Smooth muscle cell (in vitro differentiated cells): Measurements from ENCODE around the gene ABCG1. TPM values are rescaled to one million over a fixed set of nuclear protein-coding genes. Genes with fewer than 3 reads are reported as not detected.

ENCODE experiments used
- DNase-seq: peaks from one replicate; lab custom pipeline; 2025; ENCODE audit not compliant: unreplicated experiment; lab: John Stamatoyannopoulos, UW
- H2AFZ ChIP-seq: fragments of 200-600 bp; sonication (generic); 2 replicates; pipeline ENCODE4 v1.6.0; 2016; ENCODE audit warnings: antibody characterized with exemption, low read depth, mild to moderate bottlenecking
- H3F3A ChIP-seq: fragments of 200-600 bp; sonication (generic); 2 replicates; pipeline ENCODE4 v1.6.0; 2017; ENCODE audit warnings: antibody characterized with exemption, low read depth
- H3K27ac ChIP-seq: fragments of 200-600 bp; sonication (generic); 2 replicates; pipeline ENCODE4 v1.5.1; 2016; ENCODE audit warnings: low read depth, mild to moderate bottlenecking
- H3K27me3 ChIP-seq: fragments of 200-600 bp; sonication (generic); 2 replicates; pipeline ENCODE4 v1.6.1; 2016; ENCODE audit warnings: low read depth, mild to moderate bottlenecking
- H3K36me3 ChIP-seq: fragments of 200-600 bp; sonication (generic); 2 replicates; pipeline ENCODE4 v1.5.1; 2016; ENCODE audit warnings: low read depth
- H3K4me1 ChIP-seq: fragments of 200-600 bp; sonication (generic); 2 replicates; pipeline ENCODE4 v1.5.1; 2016; ENCODE audit warnings: low read depth
- H3K4me2 ChIP-seq: fragments of 200-600 bp; sonication (generic); 2 replicates; pipeline ENCODE4 v1.6.0; 2016; ENCODE audit warnings: mild to moderate bottlenecking
- H3K4me3 ChIP-seq: fragments of 200-600 bp; sonication (generic); 2 replicates; pipeline ENCODE4 v1.5.1; 2016; ENCODE audit warnings: mild to moderate bottlenecking
- H3K79me2 ChIP-seq: fragments of 200-600 bp; sonication (generic); 2 replicates; pipeline ENCODE4 v1.6.0; 2016; ENCODE audit warnings: low read depth, mild to moderate bottlenecking
- H3K9ac ChIP-seq: fragments of 200-600 bp; sonication (generic); 2 replicates; pipeline ENCODE4 v1.6.0; 2016; ENCODE audit warnings: low read depth
- H3K9me3 ChIP-seq: fragments of 200-600 bp; sonication (generic); replicated peaks from 2 replicates; pipeline ENCODE4 v1.5.1; 2016; ENCODE audit warnings: low read depth
- H4K20me1 ChIP-seq: fragments of 200-600 bp; sonication (generic); 2 replicates; pipeline ENCODE4 v1.6.0; 2016; ENCODE audit warnings: low read depth
- WGBS: methylation state at CpG from one replicate; pipeline ENCODE4 v1.1.7; 2016; ENCODE audit warnings: low lambda C conversion rate; 5-methylcytosine and 5-hydroxymethylcytosine counted together
- polyA plus RNA-seq: library from polyadenylated mRNA; unstranded; fragments of >200 nt; fragmentation: Nextera tagmentation; extraction: Ambion mirVana; gene quantifications from 2 replicates; pipeline ENCODE4 v1.2.1, GENCODE V29; 2016
- total RNA-seq: library from RNA; depleted of rRNA; stranded (reverse); fragments of >200 nt; gene quantifications from 2 replicates; pipeline ENCODE4 v1.2.3, GENCODE V29; 2014
- TF ChIP-seq, protein P1 (sequence below): fragments of 200-600 bp; sonication (generic); IDR thresholded peaks from 2 replicates; pipeline ENCODE4 v1.5.1; 2017; ENCODE audit warnings: borderline replicate concordance, mild to moderate bottlenecking, antibody characterized with exemption; ENCODE audit not compliant: insufficient read depth, poor library complexity, severe bottlenecking

Gene ABCG1
- total and polyA plus RNA-seq, 2 experiments from 2014 or later: 0.55 to 2.9 TPM

DNA sequence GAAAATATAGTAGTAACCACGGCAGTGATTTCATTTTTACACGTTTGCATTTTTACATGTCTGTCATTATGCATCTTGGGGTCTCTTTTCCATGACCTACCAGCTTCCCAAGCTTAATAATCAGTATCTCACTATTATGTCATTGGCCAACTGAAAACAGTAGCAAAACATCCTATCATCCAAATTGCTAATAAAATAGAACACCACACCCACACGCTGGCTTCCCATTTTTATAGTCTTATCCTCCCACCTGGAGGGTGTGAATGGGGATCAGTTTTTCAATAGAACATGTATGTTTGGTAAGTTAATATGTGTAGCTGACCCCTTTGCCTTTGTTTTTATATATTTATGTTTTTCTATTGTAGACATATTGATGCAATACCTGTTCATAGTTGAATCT lies 84.5 kb downstream of the ABCG1 start:
- Histone ChIP-seq H3K4me3 (no peak overlapping the region), H3F3A (no peaks in the 10 kb centered on the region), H3K4me1 (no peaks in the 10 kb centered on the region), H3K79me2 (no peaks in the 10 kb centered on the region), H3K36me3 (no peaks in the 10 kb centered on the region), H4K20me1 (no peaks in the 10 kb centered on the region), H2AFZ (no peak overlapping the region), H3K4me2 (no peak overlapping the region), H3K27ac (no peak overlapping the region), H3K9me3 (no peaks in the 10 kb centered on the region), H3K27me3 (no peaks in the 10 kb centered on the region), H3K9ac (no peak overlapping the region)
- 89% methylated on average over 3 of the region's 3 CpGs for WGBS
- no peak for DNase-seq
- TF ChIP-seq, protein P1, sequence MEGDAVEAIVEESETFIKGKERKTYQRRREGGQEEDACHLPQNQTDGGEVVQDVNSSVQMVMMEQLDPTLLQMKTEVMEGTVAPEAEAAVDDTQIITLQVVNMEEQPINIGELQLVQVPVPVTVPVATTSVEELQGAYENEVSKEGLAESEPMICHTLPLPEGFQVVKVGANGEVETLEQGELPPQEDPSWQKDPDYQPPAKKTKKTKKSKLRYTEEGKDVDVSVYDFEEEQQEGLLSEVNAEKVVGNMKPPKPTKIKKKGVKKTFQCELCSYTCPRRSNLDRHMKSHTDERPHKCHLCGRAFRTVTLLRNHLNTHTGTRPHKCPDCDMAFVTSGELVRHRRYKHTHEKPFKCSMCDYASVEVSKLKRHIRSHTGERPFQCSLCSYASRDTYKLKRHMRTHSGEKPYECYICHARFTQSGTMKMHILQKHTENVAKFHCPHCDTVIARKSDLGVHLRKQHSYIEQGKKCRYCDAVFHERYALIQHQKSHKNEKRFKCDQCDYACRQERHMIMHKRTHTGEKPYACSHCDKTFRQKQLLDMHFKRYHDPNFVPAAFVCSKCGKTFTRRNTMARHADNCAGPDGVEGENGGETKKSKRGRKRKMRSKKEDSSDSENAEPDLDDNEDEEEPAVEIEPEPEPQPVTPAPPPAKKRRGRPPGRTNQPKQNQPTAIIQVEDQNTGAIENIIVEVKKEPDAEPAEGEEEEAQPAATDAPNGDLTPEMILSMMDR: no peak

DNA sequence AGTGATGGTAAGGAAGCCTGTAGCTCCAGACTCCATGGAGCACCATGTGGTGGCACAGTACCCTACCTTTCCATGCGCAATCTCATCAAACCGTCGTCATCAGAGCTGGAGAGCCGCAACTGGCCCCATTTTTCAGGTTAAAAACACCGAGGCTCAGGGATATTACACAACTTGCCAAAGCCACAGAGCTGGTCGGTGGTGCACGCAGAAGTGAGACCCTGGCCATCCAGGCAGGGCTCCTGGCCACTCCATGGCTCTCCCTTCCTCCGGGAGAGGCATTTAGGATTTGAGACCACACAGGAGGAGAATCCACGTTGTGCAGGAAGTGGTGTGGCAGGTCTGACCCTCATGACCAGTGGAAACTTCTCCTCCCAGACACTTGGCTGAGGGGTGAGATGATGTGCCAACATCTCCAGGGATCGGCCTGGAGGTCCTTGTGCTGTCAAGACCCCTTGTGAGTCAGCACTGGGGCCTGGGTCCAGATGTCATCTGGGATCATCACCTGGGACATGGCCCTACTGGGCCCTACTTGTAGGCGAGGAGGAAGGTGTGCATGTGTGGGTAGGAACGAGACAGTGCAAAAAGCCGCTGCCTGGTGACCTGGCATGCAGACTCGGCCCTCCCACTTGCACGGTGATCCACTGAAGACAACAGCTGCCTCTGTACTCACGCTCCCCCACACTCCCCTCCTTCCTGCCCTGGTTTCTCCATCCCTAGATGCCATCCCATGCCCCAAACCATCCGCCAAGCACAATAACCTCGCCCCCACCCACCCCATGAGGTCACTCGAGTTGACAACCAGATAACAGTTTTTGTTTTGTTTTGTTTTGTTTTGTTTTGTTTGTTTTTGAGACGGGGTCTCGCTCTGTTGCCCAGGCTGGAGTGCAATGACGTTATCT lies 85.9 kb downstream of the ABCG1 start:
- WGBS: 93% methylated on average over 18 of the region's 22 CpGs
- no peak overlapping the region for H3K4me2 ChIP-seq
- no peaks in the 10 kb centered on the region for H3K36me3 ChIP-seq
- no peaks in the 10 kb centered on the region for H3K27me3 ChIP-seq
- H2AFZ ChIP-seq: no peak overlapping the region
- no peaks in the 10 kb centered on the region for H4K20me1 ChIP-seq
- no peaks in the 10 kb centered on the region for H3K4me1 ChIP-seq
- TF ChIP-seq, protein P1: no peak
- no peaks in the 10 kb centered on the region for H3K79me2 ChIP-seq
- no peak overlapping the region for H3K9ac ChIP-seq
- no peaks in the 10 kb centered on the region for H3F3A ChIP-seq
- DNase-seq: no peak
- no peak overlapping the region for H3K27ac ChIP-seq
- no peaks in the 10 kb centered on the region for H3K9me3 ChIP-seq
- H3K4me3 ChIP-seq: no peak overlapping the region

DNA sequence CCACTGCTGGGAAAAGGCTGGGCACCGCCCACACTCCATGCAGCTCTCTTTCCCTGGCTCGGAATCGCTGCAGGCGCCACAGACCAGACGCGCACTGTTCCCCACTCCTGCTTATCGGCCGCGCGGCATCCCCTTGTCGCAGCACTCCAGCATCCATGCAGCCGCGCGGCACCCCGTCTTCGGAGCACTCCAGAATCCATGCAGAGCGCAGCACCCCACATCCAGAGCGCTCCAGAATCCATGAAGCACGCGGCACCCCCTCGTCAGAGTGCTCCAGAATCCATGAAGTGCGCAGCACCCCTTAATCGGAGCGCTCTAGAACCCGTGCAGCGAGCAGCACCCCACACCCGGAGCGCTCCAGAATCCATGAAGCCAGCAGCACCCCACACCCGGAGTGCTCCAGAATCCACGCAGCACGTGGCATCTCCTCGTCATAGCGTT lies 86.8 kb downstream of the ABCG1 start:
- Histone ChIP-seq H3K4me3 (no peak overlapping the region), H3K27ac (no peak overlapping the region), H3K9me3 (no peaks in the 10 kb centered on the region), H3K4me1 (no peaks in the 10 kb centered on the region), H3F3A (no peaks in the 10 kb centered on the region), H3K9ac (no peak overlapping the region), H3K4me2 (no peak overlapping the region), H3K79me2 (no peaks in the 10 kb centered on the region), H4K20me1 (no peaks in the 10 kb centered on the region), H2AFZ (no peak overlapping the region), H3K36me3 (no peaks in the 10 kb centered on the region), H3K27me3 (no peaks in the 10 kb centered on the region)
- 94% methylated on average over 32 of the region's 33 CpGs for WGBS
- TF ChIP-seq, protein P1: no peak
- no peak for DNase-seq
